ENCODE results near the gene CLPTM1.
"Not testable (repeated sequence)": the region's sequence is repeated elsewhere in the genome, so short reads cannot be mapped to it uniquely, and the experiment has no call there.

DNA sequence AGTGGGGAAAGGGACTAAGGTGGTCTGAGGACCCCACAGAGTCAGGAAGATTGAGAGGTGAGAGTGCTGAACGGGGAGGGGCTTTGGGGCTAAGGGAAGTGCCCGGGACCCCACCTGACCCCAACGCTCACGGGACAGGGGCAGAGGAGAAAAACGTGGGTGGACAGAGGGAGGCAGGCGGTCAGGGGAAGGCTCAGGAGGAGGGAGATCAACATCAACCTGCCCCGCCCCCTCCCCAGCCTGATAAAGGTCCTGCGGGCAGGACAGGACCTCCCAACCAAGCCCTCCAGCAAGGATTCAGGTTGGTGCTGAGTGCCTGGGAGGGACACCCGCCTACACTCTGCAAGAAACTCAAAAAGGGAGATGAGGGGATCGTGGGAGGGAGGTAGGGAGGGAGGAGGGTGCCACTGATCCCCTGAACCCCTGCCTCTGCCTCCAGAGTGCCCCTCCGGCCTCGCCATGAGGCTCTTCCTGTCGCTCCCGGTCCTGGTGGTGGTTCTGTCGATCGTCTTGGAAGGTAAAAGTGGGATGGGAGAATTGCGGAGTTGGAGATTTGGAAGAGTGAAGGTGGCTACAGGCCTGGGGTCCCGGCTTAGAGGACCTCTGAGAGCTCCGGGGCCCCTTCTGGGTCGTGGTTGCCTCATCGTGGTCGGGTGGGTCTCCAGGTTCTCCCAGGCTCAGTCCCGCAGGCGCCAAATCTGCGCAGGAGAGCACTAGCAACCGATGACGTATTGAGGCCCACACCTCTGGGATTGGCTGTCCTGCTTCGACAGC lies 40.6 kb upstream of the CLPTM1 start, which contains the start of gene APOC1:
- TF ChIP-seq, protein P1, sequence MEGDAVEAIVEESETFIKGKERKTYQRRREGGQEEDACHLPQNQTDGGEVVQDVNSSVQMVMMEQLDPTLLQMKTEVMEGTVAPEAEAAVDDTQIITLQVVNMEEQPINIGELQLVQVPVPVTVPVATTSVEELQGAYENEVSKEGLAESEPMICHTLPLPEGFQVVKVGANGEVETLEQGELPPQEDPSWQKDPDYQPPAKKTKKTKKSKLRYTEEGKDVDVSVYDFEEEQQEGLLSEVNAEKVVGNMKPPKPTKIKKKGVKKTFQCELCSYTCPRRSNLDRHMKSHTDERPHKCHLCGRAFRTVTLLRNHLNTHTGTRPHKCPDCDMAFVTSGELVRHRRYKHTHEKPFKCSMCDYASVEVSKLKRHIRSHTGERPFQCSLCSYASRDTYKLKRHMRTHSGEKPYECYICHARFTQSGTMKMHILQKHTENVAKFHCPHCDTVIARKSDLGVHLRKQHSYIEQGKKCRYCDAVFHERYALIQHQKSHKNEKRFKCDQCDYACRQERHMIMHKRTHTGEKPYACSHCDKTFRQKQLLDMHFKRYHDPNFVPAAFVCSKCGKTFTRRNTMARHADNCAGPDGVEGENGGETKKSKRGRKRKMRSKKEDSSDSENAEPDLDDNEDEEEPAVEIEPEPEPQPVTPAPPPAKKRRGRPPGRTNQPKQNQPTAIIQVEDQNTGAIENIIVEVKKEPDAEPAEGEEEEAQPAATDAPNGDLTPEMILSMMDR (IDR thresholded peaks at IDR 0.05), result not testable (repeated sequence)
- TF ChIP-seq POLR2AphosphoS5, POLR2A (IDR thresholded peaks at IDR 0.05): not testable (repeated sequence)

Measured in transverse colon (tissue), 4 donors.